Measurements from ENCODE around the gene TRAM2.

The TRAM2 gene

GRCh38 chr6:52510213-52510562 is 66.7 kb downstream of the TRAM2 start:
- no peak for DNase-seq (ENCODE audit: low spot score)

GRCh38 chr6:52509281-52510212 is 67.3 kb downstream of the TRAM2 start:
- no peak for DNase-seq (ENCODE audit: low spot score)

GRCh38 chr6:52508261-52508739 is 68.6 kb downstream of the TRAM2 start:
- no peak for DNase-seq (ENCODE audit: low spot score)

- no peak for DNase-seq (ENCODE audit: low spot score)
Observed at GRCh38 chr6:52507557-52508260, 69.2 kb downstream of the TRAM2 start.

- no peak for DNase-seq (ENCODE audit: low spot score)
Observed at GRCh38 chr6:52506476-52506875, 70.4 kb downstream of the TRAM2 start.

- DNase-seq (ENCODE audit: low spot score) = no peak
Observed at GRCh38 chr6:52505726-52506409, 71.0 kb downstream of the TRAM2 start.

GRCh38 chr6:52504782-52505136 is 72.1 kb downstream of the TRAM2 start:
- no peak for DNase-seq (ENCODE audit: low spot score)

- DNase-seq (ENCODE audit: low spot score) = no peak
Observed at GRCh38 chr6:52503851-52504781, 72.7 kb downstream of the TRAM2 start.

GRCh38 chr6:52503323-52503747 is 73.5 kb downstream of the TRAM2 start:
- no peak for DNase-seq (ENCODE audit: low spot score)

GRCh38 chr6:52502306-52503029 is 74.4 kb downstream of the TRAM2 start:
- no peak for DNase-seq (ENCODE audit: low spot score)

- DNase-seq (ENCODE audit: low spot score) = no peak
Observed at GRCh38 chr6:52500238-52501129, 76.4 kb downstream of the TRAM2 start.

GRCh38 chr6:52499681-52500236 is 77.1 kb downstream of the TRAM2 start:
- DNase-seq (ENCODE audit: low spot score) = no peak

GRCh38 chr6:52499026-52499425 is 77.8 kb downstream of the TRAM2 start:
- no peak for DNase-seq (ENCODE audit: low spot score)

GRCh38 chr6:52498538-52499017 is 78.3 kb downstream of the TRAM2 start:
- DNase-seq (ENCODE audit: low spot score) = no peak

- peak; percentile 68 for DNase-seq (ENCODE audit: low spot score)
Observed at GRCh38 chr6:52497652-52498408, 79.0 kb downstream of the TRAM2 start.

- DNase-seq (ENCODE audit: low spot score) = no peak
Observed at GRCh38 chr6:52496631-52497030, 80.2 kb downstream of the TRAM2 start.

GRCh38 chr6:52495922-52496321 is 80.9 kb downstream of the TRAM2 start:
- no peak for DNase-seq (ENCODE audit: low spot score)

GRCh38 chr6:52494298-52495072 is 82.4 kb downstream of the TRAM2 start:
- DNase-seq (ENCODE audit: low spot score) = no peak
